HG02571 (cell line): ENCODE data around the gene CXXC1.
A peak's percentile ranks its signal among the peaks of the same experiment; 100 is the strongest.
"Not testable (repeated sequence)": the region's sequence is repeated elsewhere in the genome, so short reads cannot be mapped to it uniquely, and the experiment has no call there.

Experiments used
- ATAC-seq: cut with Tn5 transposase; IDR thresholded peaks from one replicate; pipeline ENCODE4 v1.9.1; 2021; ENCODE audit warnings: mild to moderate bottlenecking, moderate library complexity; ENCODE audit not compliant: unreplicated experiment

CXXC1 gene

DNA sequence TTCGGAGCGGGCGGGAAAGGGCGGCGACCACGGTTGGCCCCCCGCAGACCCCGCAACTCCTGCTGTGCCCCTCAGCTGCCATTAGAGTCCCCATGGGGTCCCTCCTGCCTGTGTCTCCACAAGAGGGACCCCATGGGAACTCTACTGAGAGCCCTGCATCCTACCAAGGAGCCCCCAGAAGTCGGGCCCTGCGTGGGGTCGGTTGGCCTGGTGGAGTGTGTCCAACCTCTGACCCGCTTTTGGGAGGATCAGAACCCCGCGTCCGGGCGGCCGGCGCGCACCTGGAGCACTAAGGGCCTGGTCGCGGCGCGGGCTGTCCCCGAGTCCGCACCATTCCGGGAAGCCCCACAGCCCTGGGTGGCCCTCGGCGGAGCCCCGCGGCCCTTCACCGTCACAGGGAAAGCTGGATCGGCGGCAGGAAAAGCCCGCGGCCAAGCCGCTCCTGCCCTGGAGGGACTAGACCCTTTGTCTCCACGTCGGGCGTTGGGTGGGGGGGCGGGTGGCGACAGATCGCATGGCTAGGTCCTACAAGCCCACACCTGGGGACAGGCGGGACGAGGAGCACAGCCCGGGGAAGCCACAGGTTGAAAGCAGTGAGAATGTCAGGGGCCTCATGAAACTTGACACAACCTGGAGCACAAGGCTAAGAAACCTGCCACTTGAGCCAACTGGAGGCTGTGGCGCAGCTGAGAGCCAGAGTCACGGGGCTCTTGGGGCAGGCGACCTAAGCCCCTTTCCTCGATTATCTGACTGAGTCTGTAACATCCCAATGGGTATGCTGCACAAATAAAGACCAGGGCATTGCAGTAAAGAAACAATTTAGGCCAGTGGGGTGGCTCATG lies 11.2 kb upstream of the CXXC1 start:
- ATAC-seq = no peak

DNA sequence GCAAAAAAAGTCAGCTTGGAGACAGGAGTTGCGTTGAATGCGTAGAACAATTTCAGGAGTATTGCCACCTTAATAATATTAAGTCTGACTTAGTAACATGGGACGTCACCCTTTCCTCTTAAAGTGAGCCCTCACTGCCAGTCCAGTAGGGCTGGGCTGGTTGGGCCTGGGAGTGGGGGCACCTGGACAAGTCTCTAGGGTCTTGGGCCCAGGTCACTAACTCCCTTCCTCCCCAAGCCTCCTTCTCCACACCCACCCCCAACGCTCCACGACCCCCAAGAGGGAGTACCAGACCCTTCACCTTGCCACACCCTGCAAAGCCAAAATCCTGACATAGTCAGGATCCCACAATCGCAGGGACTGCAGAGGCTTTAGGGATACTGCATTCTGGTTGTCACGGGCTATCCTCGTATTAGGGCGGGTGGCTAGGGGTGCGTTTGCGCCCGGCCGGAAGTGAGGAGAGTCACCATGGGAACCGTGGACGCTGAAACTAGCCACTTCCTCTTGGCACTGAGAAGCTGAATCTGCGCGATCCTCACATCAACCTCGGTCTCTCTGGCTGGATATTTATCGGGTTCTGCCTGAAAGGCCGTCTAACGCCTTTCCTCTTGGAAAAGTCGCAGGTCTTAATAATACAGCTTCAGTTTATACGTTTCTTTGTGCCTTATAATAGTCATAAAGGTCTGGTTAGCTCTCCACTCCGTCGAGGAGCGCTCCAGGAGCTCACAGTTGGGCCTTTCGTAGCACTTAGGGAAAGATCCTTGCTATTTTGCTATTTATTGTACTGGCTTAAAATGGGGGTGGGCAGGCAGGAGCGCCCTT lies 10.3 kb upstream of the CXXC1 start:
- ATAC-seq = peak; percentile 100

DNA sequence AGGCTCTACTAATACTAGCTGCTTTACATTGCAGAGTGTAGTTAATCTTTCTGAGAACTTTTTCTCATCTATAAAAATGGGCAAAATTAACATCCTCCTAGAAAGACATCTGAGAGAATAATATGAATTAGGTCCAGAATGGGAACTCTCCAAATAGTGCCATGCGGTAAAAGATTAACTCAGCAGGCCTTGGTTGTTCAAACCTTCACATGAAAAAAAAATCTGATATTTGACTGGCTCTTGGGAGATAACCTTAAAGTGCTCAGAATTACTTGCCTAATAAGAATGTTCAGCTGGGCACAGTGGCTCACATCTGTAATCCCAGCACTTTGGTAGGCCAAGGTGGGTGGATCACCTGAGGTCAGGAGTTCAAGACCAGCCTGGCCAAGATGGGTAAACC lies 5.5 kb upstream of the CXXC1 start:
- ATAC-seq = no peak

DNA sequence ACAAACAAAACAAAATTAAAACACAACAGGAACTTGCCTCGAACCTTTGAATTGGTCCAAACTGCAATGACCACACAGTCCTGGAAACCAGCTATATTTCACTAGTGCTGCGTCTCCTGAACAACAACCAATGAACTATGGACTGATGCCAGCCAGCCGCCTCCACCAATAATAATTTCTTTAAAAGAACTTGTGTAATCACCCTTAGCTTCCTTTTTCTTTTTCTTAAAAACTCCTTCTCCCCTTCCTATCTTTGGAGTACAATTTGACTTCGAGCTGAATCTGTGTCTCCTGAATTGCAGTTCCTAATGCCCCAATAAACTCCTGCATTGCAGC lies 1.6 kb upstream of the CXXC1 start:
- no peak for ATAC-seq

DNA sequence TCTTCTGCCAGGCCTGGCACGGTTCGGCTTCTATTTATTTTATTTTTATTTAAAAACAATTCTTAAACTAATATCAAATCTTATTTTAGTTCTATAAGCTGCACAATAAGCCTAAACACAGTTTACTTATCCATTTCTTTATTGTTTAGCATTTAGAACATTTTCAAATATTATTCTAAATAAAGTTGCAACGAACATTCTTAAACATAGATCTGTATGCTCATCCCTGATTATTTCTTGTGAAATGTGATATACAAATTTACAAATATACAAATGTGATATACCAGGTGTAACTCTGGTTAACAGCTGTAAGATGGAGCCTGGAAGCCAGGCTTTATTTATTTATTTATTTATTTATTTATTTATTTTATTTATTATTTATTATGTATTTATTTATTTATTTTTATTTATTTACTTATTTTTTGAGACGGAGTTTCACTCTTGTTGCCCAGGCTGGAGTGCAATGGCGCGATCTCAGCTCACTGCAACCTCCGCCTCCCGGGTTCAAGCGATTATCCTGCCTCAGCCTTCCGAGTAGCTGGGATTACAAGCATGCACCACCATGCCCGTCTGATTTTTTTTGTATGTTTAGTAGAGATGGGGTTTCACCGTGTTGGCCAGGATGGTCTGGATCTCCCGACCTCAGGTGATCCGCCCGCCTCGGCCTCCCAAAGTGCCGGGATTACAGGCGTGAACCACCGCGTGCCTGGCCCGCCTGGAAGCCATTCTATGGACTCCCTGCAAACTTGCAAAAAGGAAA lies 1.0 kb upstream of the CXXC1 start:
- ATAC-seq = not testable (repeated sequence)

DNA sequence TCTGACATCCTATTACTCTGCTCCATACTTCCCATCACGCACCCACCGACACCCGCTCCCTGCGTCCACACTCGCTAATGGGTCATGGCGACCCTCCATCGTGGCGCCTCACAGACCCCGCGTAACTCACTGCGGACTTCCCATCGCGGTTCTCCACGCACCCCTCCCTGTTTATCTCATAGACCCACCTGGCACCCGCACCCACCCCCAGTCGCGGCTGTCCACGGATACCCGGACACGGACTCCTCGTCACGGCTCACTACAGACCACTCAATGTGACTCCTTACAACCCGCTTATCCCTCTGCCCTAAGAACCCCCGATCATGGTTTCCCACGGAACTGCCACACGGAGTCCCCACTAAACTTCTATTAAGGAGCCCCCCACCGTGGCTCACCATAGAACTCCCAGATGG lies 458 bp downstream of the CXXC1 start:
- ATAC-seq = peak; percentile 1

DNA sequence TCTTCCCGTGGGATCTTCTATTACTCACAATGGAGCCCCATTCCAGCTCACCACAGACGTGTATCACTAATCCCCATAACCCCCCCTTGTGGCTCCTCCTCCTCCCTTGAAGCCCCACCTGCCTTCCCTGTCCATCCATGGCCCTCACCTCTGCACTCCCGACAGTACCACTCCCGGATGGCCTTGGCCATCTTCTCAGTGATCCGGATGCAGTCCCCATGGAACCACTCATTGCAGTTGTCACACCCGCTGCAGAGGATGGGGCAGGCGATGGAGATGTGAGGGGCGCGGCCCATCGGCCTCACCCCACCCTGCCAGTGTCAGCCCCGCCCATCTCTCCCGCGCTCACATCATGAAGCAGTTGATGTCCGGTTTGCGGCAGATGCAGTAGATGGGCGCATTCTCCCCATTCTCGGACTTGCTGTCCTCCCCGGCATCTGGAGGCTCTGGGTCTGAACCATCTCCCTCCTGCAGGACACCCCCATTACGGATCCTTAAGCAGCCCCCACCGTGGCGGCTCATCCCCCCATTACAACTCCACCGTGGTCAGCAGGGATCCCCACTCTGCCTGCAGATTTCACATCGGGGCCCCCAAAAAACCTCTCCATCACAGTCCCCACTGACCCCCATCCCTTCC lies 983 bp downstream of the CXXC1 start:
- no peak for ATAC-seq

DNA sequence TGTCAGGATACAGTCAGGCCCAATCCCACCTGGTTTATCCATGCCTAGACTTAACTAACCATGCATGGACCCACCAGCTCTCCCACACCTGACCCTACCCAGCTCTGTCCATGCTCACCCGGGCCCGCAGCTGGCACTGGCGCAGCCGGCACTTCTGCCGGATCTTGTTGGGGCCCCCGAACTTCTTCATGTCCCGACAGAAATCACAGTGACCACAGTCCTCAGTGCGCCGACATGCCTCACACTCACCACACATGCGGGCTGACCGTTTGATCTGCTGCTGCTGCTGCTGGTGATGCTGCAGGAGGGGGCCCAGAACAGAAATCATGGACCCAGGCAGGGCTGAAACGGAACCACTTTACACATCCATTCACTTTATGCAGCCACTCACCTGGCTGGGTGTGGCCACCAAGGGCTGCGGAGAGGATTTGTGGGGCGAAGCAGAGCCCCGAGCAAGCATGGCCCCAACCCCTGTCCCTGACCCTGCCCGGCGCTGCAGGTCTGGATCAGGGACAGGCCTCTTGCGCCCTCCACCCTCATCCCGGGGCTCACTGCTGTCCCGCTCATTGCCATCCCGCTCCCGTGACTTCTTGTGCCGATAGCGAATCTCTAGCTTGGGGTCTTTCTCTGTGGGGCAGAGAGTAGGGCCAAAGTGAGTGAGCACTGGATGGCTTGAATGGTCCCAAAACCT lies 1.7 kb downstream of the CXXC1 start:
- no peak for ATAC-seq

DNA sequence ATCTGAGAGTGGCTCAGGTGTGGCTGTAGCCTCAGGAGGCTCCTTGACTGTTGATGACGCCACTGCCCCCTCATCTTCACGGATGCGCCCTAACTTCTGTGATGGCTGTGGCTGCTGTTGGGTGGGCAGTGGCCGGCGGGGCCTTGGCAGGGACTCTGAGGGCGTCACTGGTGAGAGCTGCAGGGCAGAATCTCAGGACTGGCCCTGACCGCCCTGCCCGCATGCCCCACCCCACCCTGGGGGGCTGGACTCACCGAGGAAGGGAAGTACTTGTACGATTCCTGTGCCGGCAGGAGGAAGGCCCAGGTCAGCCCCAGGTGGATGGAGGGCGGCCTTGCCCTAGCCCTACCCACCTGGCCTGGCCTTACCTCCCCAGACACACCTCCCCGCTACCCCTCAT lies 2.4 kb downstream of the CXXC1 start:
- ATAC-seq = no peak

DNA sequence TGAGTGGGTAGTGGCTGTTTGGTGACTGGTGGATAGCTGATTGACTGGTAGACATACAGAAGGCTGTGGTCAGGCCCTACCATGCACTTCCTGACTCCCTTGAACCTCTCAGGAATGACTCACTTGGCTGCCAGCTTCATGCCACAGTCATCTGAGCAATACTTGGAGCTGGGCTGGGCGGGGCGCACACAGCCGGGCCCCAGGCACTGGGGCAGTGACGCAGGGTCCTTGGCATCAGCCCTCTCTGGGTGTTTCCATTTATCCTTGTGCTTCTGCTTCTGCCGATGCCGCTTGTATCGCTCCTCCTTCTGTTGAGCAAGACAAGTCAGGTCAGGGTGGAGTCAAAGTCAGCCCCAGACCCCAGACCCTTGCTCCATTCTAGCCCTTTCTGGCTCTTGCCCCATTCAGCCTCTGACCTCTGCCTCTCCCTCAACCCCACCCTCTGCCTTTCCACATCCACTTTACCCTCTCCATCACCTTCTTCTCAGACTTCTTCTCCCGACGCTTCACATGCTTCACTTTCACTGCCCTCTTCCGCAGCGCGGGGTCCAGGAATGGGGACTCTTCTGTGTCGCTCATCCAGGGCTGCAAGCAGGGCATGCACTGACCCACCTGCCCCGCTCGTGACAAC lies 3.1 kb downstream of the CXXC1 start:
- ATAC-seq = no peak

DNA sequence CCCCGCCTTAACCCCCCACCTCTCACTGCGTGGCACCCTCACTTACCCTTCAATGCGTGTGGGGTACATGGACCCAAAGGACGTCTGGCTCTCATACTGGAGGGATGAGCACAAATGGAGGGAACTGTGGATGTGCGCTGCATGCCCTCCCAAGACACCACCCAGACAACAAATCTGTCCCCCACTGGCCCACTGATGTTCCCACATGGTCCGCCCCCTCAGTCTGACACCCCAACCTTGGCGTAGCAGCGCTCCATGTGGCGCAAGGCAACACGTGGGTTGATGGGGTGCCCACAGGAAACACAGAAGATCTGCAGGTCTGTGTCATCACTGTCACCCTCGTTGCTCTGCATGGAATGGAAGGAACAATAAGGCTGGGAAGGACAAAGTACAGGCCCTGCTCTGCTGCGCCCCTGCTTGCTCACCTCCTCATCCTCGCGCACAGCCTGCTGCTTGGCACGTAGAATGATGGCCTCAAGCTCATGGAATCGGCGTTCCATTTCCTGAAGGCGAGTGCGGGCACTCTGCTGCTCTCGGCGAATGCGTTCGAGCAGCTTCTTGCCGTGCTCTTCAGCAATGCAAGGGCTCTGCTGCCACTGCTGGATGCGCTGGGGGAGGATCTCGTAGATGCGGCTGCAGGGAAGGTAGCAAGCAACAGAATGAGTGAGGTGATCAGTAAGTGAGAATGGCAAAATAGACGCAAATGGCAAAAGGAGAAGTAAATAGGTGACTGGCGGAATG lies 3.9 kb downstream of the CXXC1 start:
- no peak for ATAC-seq

DNA sequence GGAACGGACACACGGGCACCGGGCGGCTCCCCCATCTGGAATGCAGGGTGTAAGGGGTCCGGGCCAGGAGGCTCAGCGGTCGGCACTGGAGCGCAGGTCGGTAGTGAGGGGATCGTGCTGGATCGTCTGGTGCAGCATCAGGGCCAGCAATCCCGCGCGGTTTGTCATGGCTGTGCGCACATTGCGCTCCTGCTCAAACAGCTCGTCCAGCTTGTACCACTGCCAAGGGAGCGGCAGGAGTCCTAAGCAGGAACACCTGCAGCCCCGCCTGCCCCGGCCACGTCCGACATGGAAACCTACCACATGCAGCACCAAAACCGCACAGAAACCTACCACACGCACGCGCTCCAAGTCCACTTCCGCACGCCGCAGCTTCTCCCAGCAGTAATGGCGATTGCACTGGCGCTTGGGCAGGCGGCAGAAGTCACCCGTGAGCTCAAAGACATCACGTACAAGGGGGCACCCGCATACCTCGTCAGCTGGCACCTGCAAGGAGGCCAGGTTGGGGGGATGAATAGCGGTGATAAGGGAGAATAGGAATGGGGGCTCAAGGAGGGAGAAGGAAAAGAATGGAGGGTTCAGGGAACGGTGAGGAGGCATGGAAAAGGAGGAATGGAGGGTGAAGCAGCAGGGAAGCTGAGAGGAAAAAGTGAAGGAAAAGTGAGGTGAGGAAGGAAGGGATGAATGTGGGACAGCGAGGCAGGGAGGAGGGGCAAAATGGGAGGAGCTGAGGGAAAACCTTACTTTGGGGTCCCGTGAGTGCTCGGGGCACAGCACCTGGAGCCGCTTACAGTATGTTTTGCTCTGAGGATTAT lies 4.8 kb downstream of the CXXC1 start:
- ATAC-seq = no peak

DNA sequence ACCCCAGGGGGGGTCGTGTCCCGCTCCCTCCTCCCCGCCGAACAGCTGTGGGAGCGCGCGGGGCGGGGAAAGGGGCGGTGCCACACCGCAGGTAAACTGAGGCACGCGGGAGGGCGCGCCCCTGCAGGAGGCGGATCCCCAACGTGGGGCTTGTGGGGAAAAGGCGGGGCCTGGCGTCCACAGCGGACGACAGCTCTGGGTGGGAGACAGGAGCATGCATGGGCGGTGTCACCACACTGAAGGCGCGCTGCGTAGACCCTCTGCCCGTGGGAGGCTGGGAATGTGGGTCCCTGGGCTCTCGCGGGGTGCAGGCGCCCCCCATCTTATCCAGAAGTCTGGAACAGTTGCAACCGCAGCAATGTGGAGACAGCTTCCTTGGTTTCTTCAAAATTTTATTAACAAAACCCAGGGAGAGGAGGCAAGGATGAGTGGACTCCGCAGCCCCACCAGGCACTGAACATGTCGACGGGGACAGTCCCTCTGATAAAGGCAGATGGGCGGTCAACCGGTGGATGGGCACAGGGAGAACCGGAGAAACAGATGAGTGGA lies 5.4 kb downstream of the CXXC1 start:
- no peak for ATAC-seq

DNA sequence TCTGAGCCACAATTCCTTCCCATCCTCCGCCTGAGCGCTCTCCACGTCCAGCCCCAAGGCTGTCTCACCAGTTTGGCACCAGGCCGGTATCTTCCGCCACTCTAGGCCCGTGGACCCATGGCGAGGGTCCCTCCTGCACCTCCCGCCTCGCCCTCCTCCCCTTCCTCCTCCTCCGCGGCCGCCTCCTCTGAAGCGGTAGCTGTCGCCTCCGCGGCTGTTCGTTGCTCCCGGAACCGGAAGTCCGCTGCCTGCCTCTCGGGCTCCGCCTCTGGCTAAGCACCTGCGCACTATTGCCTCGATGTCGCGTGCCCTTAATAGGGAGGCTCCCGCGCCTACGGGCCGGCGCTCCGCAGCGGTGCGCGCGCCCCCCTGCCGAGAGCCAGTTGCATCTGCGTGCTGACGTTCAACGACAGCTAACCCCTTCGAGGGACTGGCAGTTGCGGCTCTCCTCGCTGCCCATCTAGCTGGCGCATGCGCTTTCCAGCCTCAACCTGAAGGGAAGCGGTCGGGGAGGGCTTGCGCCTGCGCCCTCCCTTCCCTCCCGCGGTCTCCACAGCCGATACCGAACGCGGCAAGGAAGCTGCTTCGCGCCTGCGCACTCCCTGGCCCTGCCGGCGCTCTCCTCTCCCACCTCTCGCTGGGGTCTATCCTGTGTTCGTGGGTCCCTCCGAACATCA lies 6.1 kb downstream of the CXXC1 start, which contains the start of gene MBD1:
Gene MBD1 (minus strand): TSS at position 229 of the 677 bp plus-strand sequence. CDS start 1,531 bp downstream, outside the sequence.
- peak; percentile 93 for ATAC-seq

DNA sequence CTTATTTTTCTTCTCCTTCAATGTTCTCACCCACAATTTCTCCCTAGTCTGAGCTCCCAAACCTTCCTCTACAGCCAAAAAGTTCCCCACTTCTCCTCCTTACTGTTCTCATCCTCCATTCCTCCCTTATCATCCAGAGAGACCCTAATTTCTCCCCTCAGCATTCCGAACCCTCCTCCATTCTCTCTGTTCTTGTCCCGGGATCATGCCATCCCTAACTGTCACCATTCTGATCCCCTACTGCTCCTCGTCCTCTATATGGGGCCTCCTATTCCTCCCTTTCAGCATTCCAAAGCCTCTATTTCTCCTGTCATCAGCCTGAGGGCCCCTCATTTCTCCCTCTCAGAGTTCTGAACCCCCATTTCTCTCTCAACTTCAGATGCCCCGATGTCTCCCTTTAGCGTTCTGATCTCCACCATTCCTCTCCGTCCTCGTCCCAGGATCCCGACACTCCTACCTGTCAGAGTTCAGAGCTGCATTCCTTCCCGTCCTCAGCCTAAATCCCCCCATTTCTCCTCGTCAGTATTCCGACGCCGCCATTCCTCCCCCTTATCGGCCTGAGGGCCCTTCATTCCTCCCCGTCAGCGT lies 6.7 kb downstream of the CXXC1 start:
- ATAC-seq = no peak

DNA sequence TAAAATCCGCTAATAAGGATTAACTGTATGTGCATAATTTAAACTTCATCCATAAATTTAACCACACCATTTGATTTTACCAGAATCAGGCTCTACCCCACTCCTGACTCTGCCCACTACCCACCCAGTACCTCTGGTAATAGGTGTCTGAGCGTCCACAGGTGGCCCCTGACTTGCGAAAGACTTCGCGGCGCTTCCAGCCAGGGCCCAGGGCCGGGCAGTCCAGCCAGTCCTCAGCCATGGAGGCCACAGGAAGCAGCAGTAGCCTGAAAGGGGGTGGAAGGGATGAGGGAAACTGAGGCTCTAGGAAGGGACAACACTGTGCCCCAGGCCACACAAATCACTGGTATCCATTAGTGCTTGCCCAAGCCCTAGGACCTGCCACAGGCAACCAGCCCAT lies 7.7 kb downstream of the CXXC1 start:
- no peak for ATAC-seq

DNA sequence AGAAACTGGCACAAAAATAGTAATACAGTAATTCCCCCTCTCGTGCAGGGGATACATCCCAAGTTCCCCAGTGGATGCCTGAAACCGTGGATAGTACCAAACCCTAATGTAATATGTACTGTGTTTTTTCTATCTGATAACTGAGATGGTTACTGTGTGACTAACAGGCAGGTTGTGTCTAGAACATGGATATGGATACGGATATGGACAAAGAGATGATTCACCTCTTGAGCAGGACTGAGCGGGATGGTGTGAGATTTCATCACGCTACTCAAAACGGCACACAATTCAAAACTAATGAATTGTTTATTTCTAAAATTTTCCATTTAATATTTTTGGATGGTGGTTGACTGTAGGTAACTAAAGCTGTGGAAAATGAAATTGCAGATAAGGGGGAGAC lies 9.6 kb downstream of the CXXC1 start:
- ATAC-seq = no peak
